IMR-90 (cell line): ENCODE measurements around the gene GPC5. TPM values are rescaled to one million over a fixed set of nuclear protein-coding genes. Genes with fewer than 3 reads are reported as not detected.

ENCODE experiments used
- ATAC-seq: fragments of 200-7000 bp; cut with Tn5 transposase; 2 replicates; pipeline ENCODE4 v1.9.1; 2020; ENCODE audit warnings: low read depth, mild to moderate bottlenecking, moderate library complexity
- BruUV-seq: library from RNA; stranded (reverse); fragments of 400-500 nt; replicated peaks from 2 replicates; lab custom pipeline; 2021; lab: Mats Ljungman, UMichigan
- CTCF ChIA-PET: fragments of 300-600 bp; formaldehyde crosslinking; extraction: SDS; loops from one replicate; lab custom pipeline; 2021; ENCODE audit warnings: antibody characterized with exemption; lab: Yijun Ruan, JAX
- POLR2A ChIA-PET: fragments of 300-600 bp; sonication (Branson Sonifier 250); formaldehyde crosslinking; loops from one replicate; lab custom pipeline; 2022; ENCODE audit warnings: antibody characterized with exemption; ENCODE audit not compliant: unreplicated experiment; lab: Charles Lee
- DNase-seq: peaks from one replicate; pipeline ENCODE4 v3.0.0; 2013
- H2AFZ ChIP-seq: replicated peaks from 2 replicates; pipeline ENCODE3; 2013; ENCODE audit warnings: low read length, mild to moderate bottlenecking; ENCODE audit not compliant: poor library complexity
- H2AK5ac ChIP-seq: 2 replicates; pipeline ENCODE4 v1.6.1; 2013; ENCODE audit warnings: low read depth, low read length, inconsistent platforms
- H2AK9ac ChIP-seq: replicated peaks from 2 replicates; pipeline ENCODE3; 2013; ENCODE audit warnings: mild to moderate bottlenecking, low read depth, low read length, moderate library complexity; ENCODE audit not compliant: poor library complexity
- H2BK120ac ChIP-seq: 2 replicates; pipeline ENCODE4 v1.6.1; 2013; ENCODE audit warnings: low read depth, low read length, inconsistent platforms
- H2BK15ac ChIP-seq: 3 replicates; pipeline ENCODE4 v1.6.1; 2013; ENCODE audit warnings: low read depth, low read length, inconsistent platforms
- H2BK20ac ChIP-seq: 2 replicates; pipeline ENCODE4 v1.6.1; 2013; ENCODE audit warnings: low read depth, mild to moderate bottlenecking, inconsistent platforms, low read length, moderate library complexity
- H2BK5ac ChIP-seq: 2 replicates; pipeline ENCODE4 v1.6.1; 2013; ENCODE audit warnings: mild to moderate bottlenecking, low read depth, low read length, inconsistent platforms; ENCODE audit not compliant: poor library complexity, severe bottlenecking
- H3K14ac ChIP-seq: replicated peaks from 2 replicates; pipeline ENCODE4 v1.6.1; 2013; ENCODE audit warnings: low read depth, low read length, inconsistent platforms
- H3K18ac ChIP-seq: 2 replicates; pipeline ENCODE4 v1.6.1; 2013; ENCODE audit warnings: low read depth, low read length, control low read depth
- H3K23ac ChIP-seq: 2 replicates; pipeline ENCODE4 v1.6.1; 2013; ENCODE audit warnings: low read depth, low read length, inconsistent platforms
- H3K27ac ChIP-seq: 2 replicates; pipeline ENCODE4 v1.5.1; 2013; ENCODE audit warnings: mild to moderate bottlenecking, control low read depth, low read length; ENCODE audit not compliant: insufficient read depth
- H3K27me3 ChIP-seq: 2 replicates; pipeline ENCODE4 v1.6.1; 2013; ENCODE audit warnings: low read length; ENCODE audit not compliant: control insufficient read depth, insufficient read depth
- H3K36me3 ChIP-seq: 2 replicates; pipeline ENCODE4 v1.6.1; 2013; ENCODE audit warnings: low read length, mixed read lengths; ENCODE audit not compliant: control insufficient read depth, insufficient read depth
- H3K4ac ChIP-seq: 2 replicates; pipeline ENCODE4 v1.6.1; 2013; ENCODE audit warnings: low read depth, low read length, inconsistent platforms
- H3K4me1 ChIP-seq: 2 replicates; pipeline ENCODE4 v1.6.1; 2013; ENCODE audit warnings: low read length, mixed read lengths; ENCODE audit not compliant: control insufficient read depth, insufficient read depth
- H3K4me2 ChIP-seq: 2 replicates; pipeline ENCODE4 v1.6.1; 2013; ENCODE audit warnings: low read depth, mild to moderate bottlenecking, control low read depth, low read length, moderate library complexity
- H3K4me3 ChIP-seq: 2 replicates; pipeline ENCODE4 v1.5.1; 2013; ENCODE audit warnings: low read depth, mild to moderate bottlenecking, control low read depth, low read length, moderate library complexity; ENCODE audit not compliant: insufficient read depth
- H3K56ac ChIP-seq: 2 replicates; pipeline ENCODE4 v1.6.1; 2013; ENCODE audit warnings: low read length, inconsistent platforms; ENCODE audit not compliant: insufficient read depth; ENCODE audit errors: extremely low read depth
- H3K79me1 ChIP-seq, 2 experiments: 2 replicates each; pipeline ENCODE4 v1.6.1; 2013; ENCODE audit warnings: low read length in 2 of 2, inconsistent platforms in 1 of 2, low read depth in 1 of 2
- H3K9ac ChIP-seq: 2 replicates; pipeline ENCODE4 v1.6.1; 2013; ENCODE audit warnings: low read depth, low read length, control low read depth
- H3K9me1 ChIP-seq: 2 replicates; pipeline ENCODE4 v1.6.1; 2013; ENCODE audit warnings: low read length, inconsistent platforms; ENCODE audit not compliant: insufficient read depth
- H3K9me3 ChIP-seq: 2 replicates; pipeline ENCODE4 v1.6.1; 2013; ENCODE audit warnings: low read length; ENCODE audit not compliant: control insufficient read depth, insufficient read depth
- H4K20me1 ChIP-seq: 2 replicates; pipeline ENCODE4 v1.6.1; 2013; ENCODE audit warnings: low read length, inconsistent platforms; ENCODE audit not compliant: insufficient read depth
- H4K5ac ChIP-seq: 2 replicates; pipeline ENCODE4 v1.6.1; 2013; ENCODE audit warnings: mild to moderate bottlenecking, low read depth, low read length, control low read depth
- H4K8ac ChIP-seq, 2 experiments: 2 replicates each; pipeline ENCODE4 v1.6.1; 2013; ENCODE audit warnings: low read depth in 2 of 2, low read length in 2 of 2, control low read depth in 1 of 2, inconsistent platforms in 1 of 2
- H4K91ac ChIP-seq: 2 replicates; pipeline ENCODE4 v1.6.1; 2013; ENCODE audit warnings: low read depth, low read length, inconsistent platforms; ENCODE audit not compliant: insufficient read depth
- MAFK ChIP-seq: IDR thresholded peaks from 2 replicates; pipeline ENCODE4 v1.6.1; 2012; ENCODE audit warnings: low read depth, low read length, improper control_type of control experiment
- POLR2A ChIP-seq: IDR thresholded peaks from 2 replicates; pipeline ENCODE4 v1.6.1; 2012; ENCODE audit warnings: mild to moderate bottlenecking, low read depth, low read length
- WGBS, 2 experiments: methylation state at CpG; one replicate each; pipeline versions ENCODE4 v1.1.5 to v1.1.7; 2013; ENCODE audit warnings: missing lambda C conversion rate in 2 of 2; ENCODE audit not compliant: insufficient read length in 1 of 2; ENCODE audit errors: extremely low coverage in 2 of 2; 5-methylcytosine and 5-hydroxymethylcytosine counted together
- dilution Hi-C: fragments of 300-500 bp; cut with HindIII; formaldehyde crosslinking; loops from one replicate; pipeline ENCODE4 v1.14.3; 2018; ENCODE audit warnings: low sequenced_read_pairs; ENCODE audit not compliant: unreplicated experiment
- in situ Hi-C: fragments of 300-500 bp; cut with MboI; formaldehyde crosslinking; loops from 3 replicates; pipeline ENCODE4 v1.14.3; 2019; ENCODE audit warnings: low sequenced_read_pairs, inconsistent platforms, mixed read lengths
- intact Hi-C: fragments of 100-400 bp; cut with micrococcal nuclease; formaldehyde crosslinking; loops from 2 replicates; pipeline ENCODE4 v1.10.0; 2022
- polyA plus RNA-seq, 3 experiments: library from polyadenylated mRNA; depleted of rRNA; stranded (reverse); fragments of >200 nt; gene quantifications; 2 replicates each; pipeline ENCODE4 v1.2.3, GENCODE V29; 2012; ENCODE audit warnings: low replicate concordance in 1 of 3
- total RNA-seq: library from RNA; depleted of rRNA; stranded (reverse); fragments of >200 nt; gene quantifications from 2 replicates; pipeline ENCODE4 v1.2.3, GENCODE V29; 2012

Gene GPC5
- total and polyA plus RNA-seq, 2 of the 4 experiments (the other 2 are of a cell fraction) = 0.94 to 1.8 TPM

DNA sequence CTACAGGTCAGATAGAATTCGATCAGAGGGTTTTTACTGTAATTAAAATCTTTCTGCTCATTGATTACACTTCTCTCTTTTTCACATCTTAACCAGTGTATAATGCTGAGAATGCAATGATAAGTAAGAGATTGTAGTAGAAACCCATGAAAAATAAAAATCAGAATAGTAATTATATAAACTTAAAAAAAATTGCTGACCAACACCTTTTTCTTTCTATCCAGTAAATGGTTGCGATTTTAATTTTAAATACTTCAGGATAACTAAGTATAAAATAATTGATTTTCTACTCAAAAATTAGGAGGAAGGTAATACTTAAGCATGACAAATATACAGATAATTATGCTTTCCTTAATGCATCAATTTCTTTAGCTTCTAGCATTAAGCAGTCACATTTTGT is 917.6 kb downstream of the GPC5 start:
- Histone ChIP-seq H3K4me3 (no peak overlapping the region), H3K27me3 (no peaks in the 10 kb centered on the region), H2AK9ac (no peak overlapping the region), H3K18ac (no peak overlapping the region), H2AK5ac (no peak overlapping the region), H2BK15ac (no peak overlapping the region), H2BK120ac (no peak overlapping the region), H3K56ac (no peak overlapping the region), H3K79me1 (no peaks in the 10 kb centered on the region), H2AFZ (no peak overlapping the region), H3K27ac (no peak overlapping the region), H3K4me1 (peaks cover 2% of the 10 kb centered on the region; the same call in 1 of the 2 replicates), H4K5ac (no peak overlapping the region), H4K20me1 (no peaks in the 10 kb centered on the region), H3K9ac (no peak overlapping the region), H3K9me3 (no peaks in the 10 kb centered on the region), H2BK5ac (no peak overlapping the region), H3K4me2 (no peak overlapping the region), H3K14ac (no peak overlapping the region), H2BK20ac (no peak overlapping the region), H4K8ac (no peak overlapping the region), H3K36me3 (no peaks in the 10 kb centered on the region), H4K91ac (no peak overlapping the region), H3K9me1 (no peaks in the 10 kb centered on the region), H3K23ac (no peak overlapping the region), H3K4ac (no peak overlapping the region)
- DNase-seq (no peak), ATAC-seq (no peak)
- no CpG with 5 or more reads among the region's 2 CpGs for WGBS, 2 experiments
- in situ Hi-C loops (no loop called here), dilution Hi-C loops (no loop called here), intact Hi-C loops (no loop called here)
- BruUV-seq = no TSS peak
- TF ChIP-seq POLR2A = no peak
- peak; percentile 62 for TF ChIP-seq MAFK
- POLR2A ChIA-PET = no interaction called here
- CTCF ChIA-PET = no interaction called here
